Omental fat pad (tissue), 4 donors: ENCODE results near the gene ASAP2. TPM values are rescaled to one million over a fixed set of nuclear protein-coding genes. Genes with fewer than 3 reads are reported as not detected.

Experiments used
- ATAC-seq: fragments of 150-250 bp; one replicate; pipeline ENCODE4 v1.9.1; 2016; ENCODE audit warnings: mild to moderate bottlenecking, moderate library complexity; ENCODE audit not compliant: low FRiP score
- DNase-seq: peaks from one replicate; pipeline ENCODE4 v3.0.0-alpha.2; 2019; ENCODE audit warnings: low spot score
- CTCF ChIP-seq, 3 donors: fragments of 450-650 bp; IDR thresholded peaks; one replicate each; pipeline ENCODE4 v1.5.1; 2016 to 2017; ENCODE audit warnings: antibody characterized with exemption in 3 of 3, mild to moderate bottlenecking in 3 of 3, moderate library complexity in 2 of 3
- total RNA-seq, 4 donors: library from RNA; depleted of rRNA; stranded (reverse); fragments of >200 nt; gene quantifications; one replicate each; pipeline ENCODE4 v1.1.0, GENCODE V29; 2016

ASAP2 gene
- total RNA-seq, 4 donors from 2014 or later = 16.8 to 57.4 (median 22.8) TPM

- no peak for DNase-seq
- no peak for ATAC-seq
- TF ChIP-seq CTCF (IDR thresholded peaks at IDR 0.05) = no peak
Measured at GRCh38 chr2:9226458-9227380, 20.1 kb downstream of the ASAP2 start.

DNA sequence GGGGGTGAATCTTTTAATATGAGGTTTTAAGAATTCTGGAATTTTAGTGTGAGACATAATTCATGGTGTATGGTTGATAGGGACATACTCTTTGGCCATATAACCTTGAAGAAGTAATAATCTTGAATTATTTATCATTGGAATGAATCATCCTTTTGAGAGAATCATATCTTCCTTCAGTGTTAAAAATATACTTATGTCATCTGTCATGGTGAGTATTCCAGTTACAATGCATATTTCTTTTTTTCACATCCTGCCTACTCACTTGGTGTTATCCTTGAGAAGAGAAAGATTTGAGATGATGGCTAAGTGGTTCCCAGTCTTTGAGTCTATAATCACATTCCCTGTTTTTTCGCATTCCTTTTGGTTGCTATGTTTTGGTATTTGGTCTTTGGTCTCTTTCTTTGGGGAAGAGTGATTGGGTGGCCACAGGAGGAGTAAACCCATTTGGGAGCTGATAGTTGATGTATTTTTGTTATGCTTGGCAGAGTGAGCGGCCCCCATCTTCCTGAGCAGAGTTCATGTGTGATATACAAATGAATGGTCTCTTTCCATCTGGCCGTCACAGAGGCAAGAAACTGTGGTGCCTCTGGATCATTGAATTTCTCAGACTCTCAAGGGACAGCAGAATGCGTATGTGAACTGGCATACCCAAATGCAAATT is 21.6 kb downstream of the ASAP2 start:
- no peak for TF ChIP-seq CTCF (IDR thresholded peaks at IDR 0.05)
- no peak for ATAC-seq
- DNase-seq = no peak

DNA sequence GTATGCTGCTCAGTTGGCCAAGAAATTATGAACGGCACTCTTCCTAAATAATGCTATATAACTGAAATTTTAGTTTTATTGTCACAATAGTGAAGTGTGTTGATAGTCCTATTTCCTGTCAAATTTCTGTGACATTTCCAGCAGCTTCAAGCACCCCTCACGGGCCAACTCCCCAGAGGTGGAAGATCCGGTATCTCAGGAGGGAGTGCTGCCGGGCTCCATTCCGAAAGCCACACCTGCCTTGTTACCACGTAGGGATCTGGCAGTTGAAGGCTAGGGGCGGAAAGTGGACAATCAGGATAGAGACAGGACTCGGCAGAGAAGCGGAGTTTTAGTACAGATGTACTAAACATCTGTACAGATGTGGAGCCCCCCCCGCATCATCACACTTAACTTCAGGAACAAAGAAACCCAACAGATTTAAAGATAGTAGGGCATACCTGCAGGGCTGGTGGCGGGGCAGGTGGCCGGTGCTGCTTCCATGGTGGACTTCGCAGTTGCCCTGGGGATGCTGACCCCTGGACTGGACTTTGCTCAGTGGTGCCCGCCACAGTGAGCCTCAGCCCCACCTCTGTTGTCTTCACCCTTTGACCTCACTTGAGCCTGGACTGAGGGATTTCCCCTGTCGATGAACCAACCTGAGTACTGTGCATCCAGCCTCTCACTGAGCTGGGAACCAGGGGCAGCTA is 22.3 kb downstream of the ASAP2 start:
- ATAC-seq (no peak), DNase-seq (no peak)
- TF ChIP-seq CTCF (IDR thresholded peaks at IDR 0.05) = no peak

DNA sequence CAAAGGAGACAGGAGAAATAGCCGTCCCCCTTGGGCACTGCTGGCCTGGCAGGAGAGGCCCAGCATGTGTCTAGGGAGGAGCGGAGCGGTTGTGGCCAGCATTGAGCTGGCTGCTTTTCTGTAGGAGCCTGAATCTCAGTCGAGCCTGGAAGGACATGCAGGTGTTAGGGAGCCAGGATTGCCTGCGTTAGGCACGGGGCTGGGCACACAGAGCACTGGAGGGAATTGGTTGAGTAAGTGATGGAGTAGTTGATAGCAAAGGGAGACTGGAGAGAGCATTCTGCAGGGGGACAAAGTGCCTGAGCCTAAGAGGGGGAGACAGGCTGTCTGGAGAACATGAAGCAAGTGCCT is 22.8 kb downstream of the ASAP2 start:
- no peak for TF ChIP-seq CTCF (IDR thresholded peaks at IDR 0.05)
- no peak for DNase-seq
- no peak for ATAC-seq

DNA sequence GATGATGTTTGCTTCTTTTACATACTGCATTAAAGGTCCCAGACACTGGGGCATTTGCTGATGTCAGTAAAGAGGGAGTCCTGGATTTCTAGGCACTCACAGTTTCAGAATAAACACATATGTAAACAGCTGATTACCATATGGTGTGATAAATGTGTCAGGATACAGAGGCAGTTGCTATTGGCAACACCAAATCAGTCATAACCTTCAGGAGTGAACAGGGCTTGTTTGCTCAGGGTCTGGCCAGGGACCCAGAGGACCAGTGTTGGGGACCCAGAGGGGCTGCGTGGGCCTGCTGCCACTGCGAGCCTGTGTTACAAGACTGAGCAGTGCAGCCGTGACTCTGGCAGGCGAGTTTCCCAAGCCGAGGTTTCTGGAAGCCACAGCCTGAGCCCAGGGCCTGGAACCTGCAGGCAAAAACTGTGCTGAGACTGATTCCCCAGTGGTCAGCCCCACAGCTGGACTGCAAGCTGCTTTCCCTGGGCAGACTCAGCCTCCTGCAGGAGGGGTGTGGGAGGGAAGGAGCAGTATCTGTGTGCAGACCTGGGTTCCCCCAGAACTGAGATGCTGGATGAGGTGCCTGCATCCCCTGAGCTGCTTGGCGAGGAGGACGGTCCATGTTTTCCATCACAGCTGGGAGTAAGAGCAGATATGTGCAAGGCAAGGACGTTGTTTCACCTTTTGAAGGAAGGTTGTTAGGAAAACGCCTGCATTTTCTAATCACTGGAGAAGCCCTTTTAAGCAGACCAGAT is 23.6 kb downstream of the ASAP2 start:
- no peak for ATAC-seq
- no peak for DNase-seq
- no peak for TF ChIP-seq CTCF (IDR thresholded peaks at IDR 0.05)

DNA sequence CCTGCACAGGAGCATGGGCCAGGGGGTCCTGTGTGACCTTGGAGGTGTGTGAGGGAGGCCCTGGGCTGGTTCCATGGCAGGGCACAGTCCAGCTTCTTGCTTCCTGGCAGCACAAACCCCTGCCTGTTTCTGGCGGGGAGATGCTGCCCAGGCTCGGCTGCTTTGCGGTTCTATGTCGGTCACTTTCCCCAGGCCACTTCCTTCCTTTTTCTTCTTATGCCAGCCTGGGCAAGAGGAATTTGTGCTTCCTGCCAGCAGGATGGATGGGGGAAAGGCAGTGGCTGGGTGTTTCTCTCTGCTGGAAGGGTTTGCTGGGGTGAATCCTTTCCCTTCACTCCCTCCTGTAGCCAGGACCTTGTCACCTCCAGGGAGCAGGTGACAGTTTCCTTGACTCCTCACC is 24.3 kb downstream of the ASAP2 start:
- DNase-seq (no peak), ATAC-seq (no peak)
- TF ChIP-seq CTCF (IDR thresholded peaks at IDR 0.05) = no peak
